ENCODE results near the gene ELP6.

DNA sequence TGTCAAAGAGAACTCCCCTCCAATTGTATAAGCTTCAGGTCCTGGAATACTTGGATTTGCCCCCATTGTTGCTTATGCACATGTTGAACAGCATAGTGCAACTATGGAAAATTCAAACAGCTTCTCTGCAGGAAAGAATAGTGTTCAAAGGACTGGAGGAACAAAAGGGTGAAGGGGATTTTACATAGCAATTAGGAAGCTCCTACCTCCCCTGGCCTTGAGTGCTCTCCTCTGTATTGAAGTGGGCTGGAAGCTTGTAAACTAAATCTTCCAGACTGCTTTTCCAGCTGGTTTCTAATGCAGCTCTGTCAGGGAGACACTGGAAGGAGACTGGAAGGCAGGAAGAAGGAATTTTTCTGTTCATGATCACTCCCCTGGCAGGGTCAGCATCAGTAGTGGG, 7.2 kb upstream of the ELP6 start:
- no peak for TF ChIP-seq HDGF (IDR thresholded peaks at IDR 0.05; ENCODE audit: borderline replicate concordance)
- no peak for TF ChIP-seq FOXM1 (IDR thresholded peaks at IDR 0.05; ENCODE audit: borderline replicate concordance)
- TF ChIP-seq ARNT (IDR thresholded peaks at IDR 0.05), result no peak
- no peak for TF ChIP-seq NFRKB (IDR thresholded peaks at IDR 0.05)
- TF ChIP-seq ZNF384 (IDR thresholded peaks at IDR 0.05), result no peak
- no peak for TF ChIP-seq SUZ12 (IDR thresholded peaks at IDR 0.05)
- no peak for TF ChIP-seq SP1 (IDR thresholded peaks at IDR 0.05)
- no peak for TF ChIP-seq L3MBTL2 (conservative IDR thresholded peaks at IDR 0.05)
- no peak for TF ChIP-seq FOXK2 (IDR thresholded peaks at IDR 0.05)
- no peak for TF ChIP-seq BHLHE40 (IDR thresholded peaks at IDR 0.05; ENCODE audit: borderline replicate concordance)
- TF ChIP-seq TARDBP (IDR thresholded peaks at IDR 0.05), result no peak
